Cardiac muscle cell (in vitro differentiated cells and primary cell): Measurements from ENCODE around the gene CCDC188. TPM values are rescaled to one million over a fixed set of nuclear protein-coding genes. Genes with fewer than 3 reads are reported as not detected.

Source experiments
- DNase-seq, 2 donors: peaks; one replicate each; pipeline versions ENCODE4 v3.0.0 to v3.0.0-alpha.2; 2010 to 2017; ENCODE audit warnings: low read depth in 1 of 2, low spot score in 1 of 2
- H3K27ac ChIP-seq: fragments of 200-600 bp; sonication (generic); 2 replicates; pipeline ENCODE4 v1.5.1; 2016
- H3K27me3 ChIP-seq: fragments of 200-600 bp; sonication (generic); 2 replicates; pipeline ENCODE4 v1.6.0; 2016; ENCODE audit warnings: control low read depth
- H3K36me3 ChIP-seq: fragments of 200-600 bp; sonication (generic); 2 replicates; pipeline ENCODE4 v1.5.1; 2016; ENCODE audit warnings: control low read depth
- H3K4me1 ChIP-seq: fragments of 200-600 bp; sonication (generic); 2 replicates; pipeline ENCODE4 v1.8.1; 2017; ENCODE audit warnings: low read depth, mild to moderate bottlenecking, mixed run types
- H3K4me3 ChIP-seq: fragments of 200-600 bp; sonication (generic); 2 replicates; pipeline ENCODE4 v1.5.1; 2016; ENCODE audit warnings: mild to moderate bottlenecking
- H3K9me3 ChIP-seq: fragments of 200-600 bp; sonication (generic); 2 replicates; pipeline ENCODE4 v1.5.1; 2017; ENCODE audit warnings: low read depth, mild to moderate bottlenecking, control low read depth
- CTCF ChIP-seq: IDR thresholded peaks from 2 replicates; pipeline ENCODE4 v1.5.1; 2012; ENCODE audit warnings: low read depth, mild to moderate bottlenecking, low read length
- polyA plus RNA-seq: library from polyadenylated mRNA; unstranded; fragments of >200 nt; fragmentation: Nextera tagmentation; extraction: Ambion mirVana; gene quantifications from 2 replicates; pipeline ENCODE4 v1.2.1, GENCODE V29; 2016
- total RNA-seq: library from RNA; depleted of rRNA; stranded (reverse); fragments of >200 nt; gene quantifications from 2 replicates; pipeline ENCODE4 v1.2.3, GENCODE V29; 2016

CCDC188 gene
- total and polyA plus RNA-seq, 2 experiments from 2014 or later: not detected

- no peak for TF ChIP-seq CTCF
- Histone ChIP-seq H3K27me3 (peaks cover 6% of the 10 kb centered on the region), H3K27ac (no peak overlapping the region), H3K4me1 (no peaks in the 10 kb centered on the region), H3K9me3 (no peaks in the 10 kb centered on the region), H3K36me3 (no peaks in the 10 kb centered on the region), H3K4me3 (no peak overlapping the region)
- DNase-seq: no peak
Observed at GRCh38 chr22:20196094-20196842, 45.4 kb upstream of the CCDC188 start.

- no peak for TF ChIP-seq CTCF
- H3K27ac ChIP-seq: no peak overlapping the region
- no peak for DNase-seq
- peaks cover 6% of the 10 kb centered on the region for H3K27me3 ChIP-seq
- H3K9me3 ChIP-seq: no peaks in the 10 kb centered on the region
- H3K36me3 ChIP-seq: no peaks in the 10 kb centered on the region
- H3K4me1 ChIP-seq: no peaks in the 10 kb centered on the region
- no peak overlapping the region for H3K4me3 ChIP-seq
Observed at GRCh38 chr22:20194681-20195593, 44.1 kb upstream of the CCDC188 start.

- no peaks in the 10 kb centered on the region for H3K9me3 ChIP-seq
- no peak for TF ChIP-seq CTCF
- no peak overlapping the region for H3K27ac ChIP-seq
- H3K27me3 ChIP-seq: no peaks in the 10 kb centered on the region
- DNase-seq: no peak
- H3K36me3 ChIP-seq: no peaks in the 10 kb centered on the region
- no peaks in the 10 kb centered on the region for H3K4me1 ChIP-seq
- no peak overlapping the region for H3K4me3 ChIP-seq
Observed at GRCh38 chr22:20193761-20194494, 43.1 kb upstream of the CCDC188 start.

DNA sequence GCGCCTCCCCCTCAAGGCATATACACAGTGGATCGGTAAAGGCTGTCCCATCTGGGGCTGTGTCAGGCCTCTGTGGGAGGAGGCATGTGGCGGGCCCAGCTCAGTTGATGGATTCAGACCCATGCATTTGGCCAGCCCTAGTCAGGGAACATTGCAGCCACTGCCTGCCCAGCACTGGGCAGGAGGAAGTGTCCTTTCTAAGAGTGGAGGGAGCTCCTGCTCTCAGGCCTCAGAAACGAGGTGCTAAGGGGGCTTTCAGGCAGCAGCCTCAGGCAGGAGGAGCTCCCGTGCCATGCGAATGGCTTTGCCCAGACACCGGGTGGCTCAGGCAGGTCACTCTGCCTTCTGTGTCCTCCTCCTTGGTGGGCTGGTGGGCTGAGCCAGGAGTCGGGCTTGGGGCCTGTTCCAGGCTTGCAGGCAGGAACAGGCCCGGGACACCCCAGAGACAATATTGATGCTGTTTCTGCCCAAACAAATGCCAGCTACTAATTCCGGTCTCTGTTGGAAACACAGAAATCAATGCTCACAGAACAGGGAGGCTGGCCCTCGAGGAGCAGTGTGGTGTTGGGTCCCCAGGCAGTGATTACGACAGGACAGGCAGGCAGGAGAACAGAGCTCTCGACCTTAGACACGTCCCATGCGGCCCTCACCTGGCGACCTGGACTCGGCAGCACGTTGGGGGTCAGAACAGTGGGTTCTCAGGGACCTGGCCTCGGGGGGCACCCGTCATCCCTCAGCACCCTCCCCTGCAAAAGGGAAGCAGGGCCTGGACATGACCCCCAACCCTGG, 42.3 kb upstream of the CCDC188 start:
- no peak for TF ChIP-seq CTCF
- H3K4me1 ChIP-seq: no peaks in the 10 kb centered on the region
- no peaks in the 10 kb centered on the region for H3K36me3 ChIP-seq
- no peaks in the 10 kb centered on the region for H3K9me3 ChIP-seq
- no peak overlapping the region for H3K4me3 ChIP-seq
- DNase-seq: no peak
- no peak overlapping the region for H3K27ac ChIP-seq
- no peaks in the 10 kb centered on the region for H3K27me3 ChIP-seq
